GM19463 (cell line): Measurements from ENCODE around the gene TMEM132E.

ENCODE experiments used
- ATAC-seq: cut with Tn5 transposase; IDR thresholded peaks from one replicate; pipeline ENCODE4 v1.9.1; 2021; ENCODE audit warnings: mild to moderate bottlenecking, moderate library complexity; ENCODE audit not compliant: unreplicated experiment

TMEM132E gene

GRCh38 chr17:34567691-34568465 lies 11.5 kb upstream of the TMEM132E start:
- ATAC-seq = no peak

- no peak for ATAC-seq
Observed at GRCh38 chr17:34568953-34569352, 10.4 kb upstream of the TMEM132E start.

DNA sequence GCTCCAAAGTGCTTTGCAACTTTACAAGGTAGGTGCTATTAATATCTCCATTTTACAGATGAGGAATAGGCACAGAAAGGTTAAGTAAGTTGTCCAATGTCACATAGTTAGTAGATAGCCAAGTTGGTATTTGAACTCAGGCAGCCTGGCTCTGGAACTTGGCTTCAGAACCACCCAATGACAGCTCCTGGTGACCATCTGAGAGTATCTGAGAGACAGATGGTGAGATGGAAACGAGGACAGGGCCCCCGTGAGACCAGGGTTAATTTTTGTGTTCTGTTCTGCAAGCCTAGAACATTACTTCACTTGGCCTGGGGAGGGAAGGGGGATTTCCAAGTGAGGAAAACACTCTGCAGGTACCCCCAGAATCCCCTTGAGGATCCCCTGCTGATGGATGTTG lies 9.8 kb upstream of the TMEM132E start:
- no peak for ATAC-seq

DNA sequence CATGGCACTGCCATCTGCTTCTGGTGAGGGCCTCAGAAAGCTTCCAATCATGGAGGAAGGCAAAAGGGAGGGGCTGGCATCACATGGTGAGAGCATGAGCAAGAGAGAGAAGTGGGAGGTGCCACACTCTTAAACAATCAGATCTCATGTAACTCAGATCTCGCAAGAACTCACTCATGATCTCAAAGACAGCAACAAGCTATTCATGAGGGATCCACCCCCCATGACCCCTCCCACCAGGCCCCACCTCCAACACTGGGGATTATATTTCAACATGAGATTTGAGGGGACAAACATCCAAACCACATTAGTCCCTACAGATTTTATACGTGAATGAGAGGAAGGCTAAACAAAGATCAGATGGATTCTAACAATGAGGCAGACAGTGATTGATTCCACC lies 8.9 kb upstream of the TMEM132E start:
- ATAC-seq = no peak

DNA sequence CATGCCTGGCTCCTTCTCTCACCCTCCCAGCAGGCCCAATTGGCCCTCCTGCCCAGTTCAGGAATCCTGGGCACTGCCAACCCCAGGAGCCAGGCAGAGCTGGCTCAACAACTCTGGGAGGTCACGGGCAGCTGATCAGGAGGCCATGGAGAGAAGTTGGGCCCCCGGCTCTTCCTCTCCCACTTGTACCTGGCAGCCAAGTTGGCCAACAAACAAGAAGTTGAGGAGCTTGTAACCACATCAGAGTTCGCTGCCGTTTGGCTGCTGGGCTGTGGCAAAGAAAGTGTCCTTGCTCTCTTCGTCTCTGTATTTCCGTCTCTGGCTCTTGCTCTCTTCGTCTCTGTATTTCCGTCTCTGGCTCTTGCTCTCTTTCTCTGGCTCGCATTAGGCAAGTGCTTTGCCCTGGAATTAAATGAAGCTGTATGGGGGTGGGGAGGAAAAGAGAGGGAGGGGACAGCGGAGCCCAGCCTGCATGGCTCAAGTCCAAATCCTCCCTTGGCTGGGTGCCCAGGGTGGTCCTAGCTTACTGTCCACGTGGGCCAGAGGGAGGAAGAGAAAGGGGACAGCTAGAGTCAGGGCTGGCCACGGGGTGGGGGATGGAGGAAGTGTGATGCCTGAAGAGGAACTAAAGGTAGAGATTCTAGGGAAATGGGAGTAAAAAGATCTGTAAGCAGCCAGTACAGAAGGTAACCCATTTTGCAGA lies 7.8 kb upstream of the TMEM132E start:
- no peak for ATAC-seq

DNA sequence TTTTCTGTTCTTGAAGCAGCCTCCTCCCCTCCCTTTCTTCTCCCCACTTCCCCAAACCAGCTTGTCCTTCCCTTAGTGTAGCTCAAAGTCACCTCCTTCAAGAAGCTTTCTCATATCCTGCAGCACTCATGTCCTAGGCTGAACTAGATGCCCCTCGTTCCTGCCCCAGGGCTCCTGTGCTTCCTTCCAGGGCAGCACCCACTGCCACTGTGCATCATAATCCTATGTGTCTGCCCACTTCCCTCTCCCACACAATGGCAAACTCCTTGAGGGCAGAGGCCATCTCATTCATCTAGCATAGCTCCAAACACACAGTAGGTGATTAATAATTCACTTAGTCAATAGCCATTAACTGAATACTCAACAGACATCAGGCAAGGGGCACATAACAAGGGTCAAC lies 6.9 kb upstream of the TMEM132E start:
- no peak for ATAC-seq

- no peak for ATAC-seq
Observed at GRCh38 chr17:34575182-34575581, 4.2 kb upstream of the TMEM132E start.

DNA sequence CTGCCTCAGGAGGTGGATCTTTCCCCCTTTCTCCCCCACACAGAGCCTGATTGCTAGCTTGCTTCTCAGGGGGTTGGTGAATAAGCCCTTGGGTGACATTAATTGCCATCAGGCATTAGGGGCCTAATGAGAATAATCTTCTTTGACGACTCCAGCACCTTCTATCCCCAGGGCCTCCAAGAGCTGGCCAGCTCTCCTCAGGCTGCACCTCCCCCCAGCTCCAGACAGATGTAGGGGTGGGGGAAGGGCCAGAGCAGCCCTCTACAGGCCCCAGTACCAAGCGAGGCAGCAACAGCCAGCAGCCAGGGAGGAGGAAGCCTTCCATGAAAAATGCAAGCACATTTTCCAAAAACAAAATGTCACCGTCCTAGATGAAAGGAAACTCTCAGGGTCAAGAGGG lies 1.4 kb upstream of the TMEM132E start:
- no peak for ATAC-seq

- ATAC-seq = no peak
Observed at GRCh38 chr17:34578656-34579016, 746 bp upstream of the TMEM132E start.

GRCh38 chr17:34579979-34580684 lies 750 bp downstream of the TMEM132E start:
- ATAC-seq = no peak

- ATAC-seq = no peak
Observed at GRCh38 chr17:34580685-34581445, 1.5 kb downstream of the TMEM132E start.

- ATAC-seq = no peak
Observed at GRCh38 chr17:34581446-34582184, 2.2 kb downstream of the TMEM132E start.

DNA sequence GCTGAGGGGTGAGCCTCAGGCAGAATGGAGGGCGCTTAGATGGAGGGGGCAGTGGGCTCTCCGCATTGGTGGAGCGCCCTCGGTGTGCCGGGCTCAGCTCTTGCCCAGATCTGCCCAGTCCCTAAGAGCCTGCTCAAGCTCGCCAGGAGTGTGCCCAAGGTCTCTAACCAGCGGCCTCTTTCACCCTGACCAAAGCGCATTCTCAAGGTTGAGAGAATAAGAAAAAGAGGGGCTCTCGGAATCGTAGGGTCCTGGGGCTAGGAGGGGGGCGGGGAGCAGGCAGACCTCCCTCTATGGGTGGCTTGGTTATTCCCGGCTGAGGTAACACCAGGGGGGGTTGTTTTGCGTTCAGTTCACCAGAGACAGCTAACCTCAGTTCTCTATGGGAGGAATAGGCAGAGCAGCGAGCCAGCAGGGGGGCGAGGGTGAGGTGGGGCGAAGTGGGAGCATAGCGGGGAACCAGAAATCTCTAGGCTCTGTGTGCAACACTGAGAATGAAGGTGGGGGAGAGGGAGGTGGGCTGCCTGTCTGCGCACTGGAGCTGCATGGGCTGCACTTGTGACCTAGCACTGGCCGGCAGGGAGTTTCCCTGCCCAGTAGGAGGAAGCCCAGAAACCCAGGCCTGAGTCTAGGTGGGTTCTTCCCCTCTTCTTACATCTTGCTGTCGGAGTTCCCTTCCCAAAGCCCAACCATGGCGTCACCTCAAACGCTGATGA lies 3.0 kb downstream of the TMEM132E start:
- ATAC-seq = no peak

DNA sequence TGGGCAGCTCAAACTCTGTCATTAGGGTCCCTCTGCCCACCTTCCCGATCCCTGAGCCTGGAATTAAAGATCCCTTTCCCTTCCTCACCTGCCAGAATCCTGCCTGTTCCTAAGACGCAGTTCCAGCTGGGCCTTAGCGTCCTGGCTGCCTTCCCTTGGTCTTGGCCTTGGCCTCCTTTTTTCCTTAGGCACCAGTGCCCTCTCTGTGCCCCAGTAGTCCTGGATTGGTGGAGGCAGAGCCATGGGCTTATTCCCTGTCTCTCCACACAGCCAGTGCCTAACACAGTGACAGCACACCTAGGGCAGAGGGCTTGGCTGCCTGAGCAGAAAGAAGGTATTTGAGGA lies 3.5 kb downstream of the TMEM132E start:
- ATAC-seq = no peak

- no peak for ATAC-seq
Observed at GRCh38 chr17:34584805-34585416, 5.5 kb downstream of the TMEM132E start.

GRCh38 chr17:34586346-34586846 lies 7.0 kb downstream of the TMEM132E start:
- ATAC-seq = no peak

DNA sequence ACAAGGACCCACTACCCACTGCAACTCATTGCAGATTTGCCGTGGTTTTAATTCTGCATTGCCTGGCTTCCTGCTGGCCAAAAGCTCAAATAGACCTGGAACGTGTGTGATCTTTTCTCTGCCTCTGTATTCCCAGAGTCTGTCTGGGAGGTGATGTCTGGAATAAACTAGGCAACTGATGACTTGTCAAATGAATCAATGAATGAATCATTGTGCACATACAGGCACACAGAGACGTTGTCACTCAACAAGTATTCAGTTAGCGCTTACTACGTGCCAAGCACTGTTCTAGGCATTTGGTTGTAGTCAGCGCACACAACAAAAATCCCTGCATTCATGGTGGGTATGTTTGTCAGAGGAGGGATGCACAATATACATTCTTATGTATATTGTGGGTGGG lies 8.9 kb downstream of the TMEM132E start:
- no peak for ATAC-seq

DNA sequence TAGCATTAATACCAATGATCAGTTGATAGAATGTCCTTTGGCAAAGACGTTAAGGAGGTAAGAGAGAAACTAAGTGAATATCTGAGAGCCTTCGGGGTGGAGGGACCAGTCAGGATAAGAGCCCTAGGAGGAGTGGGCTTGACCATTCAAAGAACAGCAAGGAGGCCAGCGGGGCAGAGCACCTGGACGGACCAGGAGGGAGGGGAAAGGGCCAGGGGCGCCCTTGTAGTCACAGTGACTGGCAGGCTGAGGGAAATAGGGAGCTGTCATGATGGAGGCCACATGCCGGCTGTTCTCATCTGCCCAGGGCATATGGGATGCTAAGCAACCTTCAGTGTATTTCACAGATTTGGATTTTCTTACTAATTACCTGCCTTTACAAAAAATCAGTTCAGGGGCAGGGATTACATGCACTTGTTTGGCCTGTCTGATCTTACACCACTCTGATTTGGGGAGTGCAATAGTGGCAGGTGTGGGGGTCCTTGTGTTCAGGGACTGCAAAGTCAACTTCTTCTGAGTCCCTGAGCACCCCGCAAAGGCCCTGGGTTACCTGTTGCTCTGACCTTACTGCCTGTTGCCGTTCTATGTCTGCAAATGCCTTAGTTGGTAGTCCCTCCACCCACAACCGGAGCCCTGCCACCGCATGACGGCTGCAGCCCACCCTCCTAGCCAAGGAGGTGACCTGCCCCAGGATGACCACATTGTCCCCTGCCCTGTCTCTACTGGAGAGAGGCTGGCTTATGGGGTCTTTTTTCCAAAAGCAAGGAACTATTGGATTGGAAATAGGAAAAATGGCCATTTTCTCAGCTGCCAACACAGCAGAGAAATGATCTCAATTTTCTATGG lies 10.0 kb downstream of the TMEM132E start:
- no peak for ATAC-seq
